Upper lobe of left lung (tissue), 6 donors: ENCODE results near the gene NIT1. TPM values are rescaled to one million over a fixed set of nuclear protein-coding genes. Genes with fewer than 3 reads are reported as not detected.

Experiments
- ATAC-seq, 2 donors: fragments of 200-7000 bp; cut with Tn5 transposase; one replicate each; pipeline ENCODE4 v1.9.1; 2022; ENCODE audit warnings: mild to moderate bottlenecking in 2 of 2, moderate library complexity in 2 of 2; ENCODE audit not compliant: low FRiP score in 2 of 2
- DNase-seq, 2 donors: peaks; one replicate each; pipeline ENCODE4 v3.0.0-alpha.2; 2019 to 2020
- H3K27ac ChIP-seq, 4 donors: fragments of 200-600 bp; sonication (generic); one replicate each; pipeline ENCODE4 v1.5.1; 2016 to 2019
- H3K27me3 ChIP-seq, 4 donors: fragments of 200-600 bp; sonication (generic); one replicate each; pipeline ENCODE4 v1.5.1; 2017 to 2019
- H3K36me3 ChIP-seq, 4 donors: fragments of 200-600 bp; sonication (generic); one replicate each; pipeline ENCODE4 v1.5.1; 2016 to 2019
- H3K4me1 ChIP-seq, 4 donors: fragments of 200-600 bp; sonication (generic); one replicate each; pipeline ENCODE4 v1.5.1; 2018 to 2019
- H3K4me3 ChIP-seq, 4 donors: fragments of 200-600 bp; sonication (generic); one replicate each; pipeline ENCODE4 v1.5.1; 2017 to 2019; ENCODE audit warnings: mild to moderate bottlenecking in 2 of 4, moderate library complexity in 1 of 4
- H3K9me3 ChIP-seq, 4 donors: fragments of 200-600 bp; sonication (generic); one replicate each; pipeline ENCODE4 v1.5.1; 2018 to 2019
- EP300 ChIP-seq, 4 donors: sonication (generic); formaldehyde crosslinking; IDR thresholded peaks; one replicate each; pipeline ENCODE4 v1.5.1; 2017; ENCODE audit warnings: antibody characterized with exemption in 4 of 4, control low read depth in 2 of 4
- POLR2A ChIP-seq, 4 donors: fragments of 450-650 bp; IDR thresholded peaks; one replicate each; pipeline ENCODE4 v1.5.1; 2016 to 2017; ENCODE audit warnings: antibody characterized with exemption in 4 of 4, mild to moderate bottlenecking in 2 of 4
- POLR2AphosphoS5 ChIP-seq, 2 donors: sonication (generic); formaldehyde crosslinking; IDR thresholded peaks; one replicate each; pipeline ENCODE4 v1.5.1; 2017; ENCODE audit warnings: antibody characterized with exemption in 2 of 2
- WGBS, 2 donors: methylation state at CpG; one replicate each; pipeline ENCODE4 v1.1.5; 2017 to 2018; 5-methylcytosine and 5-hydroxymethylcytosine counted together
- small RNA-seq, 4 donors: library from RNA; depleted of rRNA; stranded (forward); fragments of <200 nt; gene quantifications; one replicate each; pipeline ENCODE3, GENCODE V24; 2016
- total RNA-seq, 6 donors: library from RNA; depleted of rRNA in 4 of 6; stranded (reverse); fragments of >200 nt in 4 of 6; gene quantifications; one replicate each; pipeline versions ENCODE4 v1.1.0 to v1.2.1, GENCODE V29; 2016 to 2021
- TF ChIP-seq, protein P1 (sequence below), 6 experiments: fragments of 450-650 bp in 4 of 6; fragments of 200-600 bp in 2 of 6; sonication (generic) in 2 of 6; IDR thresholded peaks; one replicate each; pipeline ENCODE4 v1.5.1; 2016 to 2019; ENCODE audit warnings: antibody characterized with exemption in 6 of 6
- donor health status: DM: no; HTN: no; CAD: no; lungs with moderate emphysema.
- donor health status: DM: no; HTN: yes; CAD: no; lungs with severe emphysema.

NIT1 gene
- total RNA-seq, 6 donors from 2014 or later: 21.2 to 62.9 (median 40.7) TPM

- Histone ChIP-seq H3K27ac (peak within 1 kb of the TSS; percentile 83 to 92 (median 88)), H3K9me3 (no peaks in the 10 kb centered on the region), H3K36me3 (peaks cover 3 to 42% (median 22%) of the 10 kb centered on the region in 4 donors), H3K4me3 (peak within 1 kb of the TSS; percentile 42 to 90 (median 58)), H3K4me1 (peaks cover 15 to 34% (median 24%) of the 10 kb centered on the region in 4 donors), H3K27me3 (no peaks in the 10 kb centered on the region)
- WGBS, 2 donors: 0 to 1% methylated on average over 36 to 53 of the region's 54 CpGs
- TF ChIP-seq POLR2A (IDR thresholded peaks at IDR 0.05) (peak in 3 of 4 donors; percentile 61 to 74 (median 71)), EP300 (IDR thresholded peaks at IDR 0.05) (peak in 1 of 4 donors; percentile 13), POLR2AphosphoS5 (IDR thresholded peaks at IDR 0.05) (peak; percentile 68 to 82)
- TF ChIP-seq, protein P1, sequence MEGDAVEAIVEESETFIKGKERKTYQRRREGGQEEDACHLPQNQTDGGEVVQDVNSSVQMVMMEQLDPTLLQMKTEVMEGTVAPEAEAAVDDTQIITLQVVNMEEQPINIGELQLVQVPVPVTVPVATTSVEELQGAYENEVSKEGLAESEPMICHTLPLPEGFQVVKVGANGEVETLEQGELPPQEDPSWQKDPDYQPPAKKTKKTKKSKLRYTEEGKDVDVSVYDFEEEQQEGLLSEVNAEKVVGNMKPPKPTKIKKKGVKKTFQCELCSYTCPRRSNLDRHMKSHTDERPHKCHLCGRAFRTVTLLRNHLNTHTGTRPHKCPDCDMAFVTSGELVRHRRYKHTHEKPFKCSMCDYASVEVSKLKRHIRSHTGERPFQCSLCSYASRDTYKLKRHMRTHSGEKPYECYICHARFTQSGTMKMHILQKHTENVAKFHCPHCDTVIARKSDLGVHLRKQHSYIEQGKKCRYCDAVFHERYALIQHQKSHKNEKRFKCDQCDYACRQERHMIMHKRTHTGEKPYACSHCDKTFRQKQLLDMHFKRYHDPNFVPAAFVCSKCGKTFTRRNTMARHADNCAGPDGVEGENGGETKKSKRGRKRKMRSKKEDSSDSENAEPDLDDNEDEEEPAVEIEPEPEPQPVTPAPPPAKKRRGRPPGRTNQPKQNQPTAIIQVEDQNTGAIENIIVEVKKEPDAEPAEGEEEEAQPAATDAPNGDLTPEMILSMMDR (IDR thresholded peaks at IDR 0.05): peak in 4 of 6 experiments; percentile 32 to 43 (median 34)
- ATAC-seq (peak; percentile 98), DNase-seq (peak; percentile 89 to 97)
Observed at GRCh38 chr1:161165742-161166668, 48.1 kb downstream of the NIT1 start, which contains the start of gene PPOX. TSS of gene PPOX (plus strand) at chr1:161166426. CDS start at chr1:161166848, 422 bp downstream.

DNA sequence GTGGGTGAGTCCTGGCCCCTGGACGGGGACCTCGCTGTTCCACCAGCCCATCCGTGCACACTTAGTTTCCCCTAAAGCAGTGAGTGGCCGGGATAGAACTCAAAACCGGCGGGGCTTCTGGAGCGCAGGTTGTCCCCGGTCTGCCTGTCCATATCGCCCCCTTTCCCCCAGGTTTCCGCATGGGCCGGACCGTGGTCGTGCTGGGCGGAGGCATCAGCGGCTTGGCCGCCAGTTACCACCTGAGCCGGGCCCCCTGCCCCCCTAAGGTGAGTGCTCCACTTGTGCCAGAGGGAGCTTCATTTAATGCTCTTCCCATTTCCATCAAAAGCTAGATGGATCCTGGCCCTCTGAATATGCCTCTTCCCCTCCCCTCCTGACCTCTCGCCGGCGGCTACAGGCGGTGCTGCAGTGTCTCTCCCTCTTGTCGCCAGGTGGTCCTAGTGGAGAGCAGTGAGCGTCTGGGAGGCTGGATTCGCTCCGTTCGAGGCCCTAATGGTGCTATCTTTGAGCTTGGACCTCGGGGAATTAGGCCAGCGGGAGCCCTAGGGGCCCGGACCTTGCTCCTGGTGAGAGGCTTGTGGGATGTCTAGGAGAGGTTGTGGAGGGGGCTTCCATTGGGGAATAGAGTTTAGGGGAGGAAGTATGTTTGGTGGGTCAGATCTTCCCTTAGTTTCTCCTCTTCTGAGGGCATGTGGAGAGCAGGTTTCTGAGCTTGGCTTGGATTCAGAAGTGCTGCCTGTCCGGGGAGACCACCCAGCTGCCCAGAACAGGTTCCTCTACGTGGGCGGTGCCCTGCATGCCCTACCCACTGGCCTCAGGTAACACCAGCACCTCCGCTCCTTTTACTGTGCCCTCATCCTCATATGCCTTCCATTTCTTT is 49.0 kb downstream of the NIT1 start:
- DNase-seq (peak in 1 of 2 donors; percentile 77), ATAC-seq (no peak)
- no peaks in the 10 kb centered on the region for H3K9me3 ChIP-seq
- peak overlapping the region; percentile 42 to 90 (median 58) for H3K4me3 ChIP-seq
- H3K4me1 ChIP-seq: peaks cover 14 to 28% (median 16%) of the 10 kb centered on the region in 4 donors
- no peaks in the 10 kb centered on the region for H3K27me3 ChIP-seq
- peak overlapping the region; percentile 83 to 92 (median 88) for H3K27ac ChIP-seq
- 7 to 11% methylated on average over 21 to 33 of the region's 33 CpGs for WGBS, 2 donors
- peaks cover 8 to 50% (median 31%) of the 10 kb centered on the region in 4 donors for H3K36me3 ChIP-seq
- TF ChIP-seq POLR2A (IDR thresholded peaks at IDR 0.05) (no peak), POLR2AphosphoS5 (IDR thresholded peaks at IDR 0.05) (no peak)
- TF ChIP-seq, protein P1 (IDR thresholded peaks at IDR 0.05): no peak

- no peaks in the 10 kb centered on the region for H3K9me3 ChIP-seq
- no peak for ATAC-seq
- no peaks in the 10 kb centered on the region for H3K27me3 ChIP-seq
- H3K36me3 ChIP-seq: peaks cover 16 to 53% (median 44%) of the 10 kb centered on the region in 4 donors
- no peak overlapping the region for H3K27ac ChIP-seq
- DNase-seq: no peak
- H3K4me3 ChIP-seq: no peak overlapping the region
- 90 to 96% methylated on average over 5 to 8 of the region's 9 CpGs for WGBS, 2 donors
- TF ChIP-seq EP300 (IDR thresholded peaks at IDR 0.05): no peak
- peaks cover 17 to 34% (median 23%) of the 10 kb centered on the region in 4 donors for H3K4me1 ChIP-seq
Observed at GRCh38 chr1:161168906-161169305, 51.0 kb downstream of the NIT1 start.

Small RNAs within 50 kb of the gene (small RNA-seq; reads per million reads assigned to genes)
- gene RF01225: 0 reads per million in 4 donors

Other genes starting within 250 kb of the NIT1 start
- gene ITLN1, start 232.9 kb upstream of the NIT1 start, total RNA-seq: 10 to 100 TPM in 1 of 6 donors, 1 to 10 TPM in 4, not detected in 1; 1.2 to 28.8 (median 2.2) TPM
- gene ITLN2, start 163.3 kb upstream of the NIT1 start, total RNA-seq: 10 to 100 TPM; 21.4 to 63.8 (median 38.8) TPM
- 100 to 1,000 TPM in 5 of 6 donors, 10 to 100 TPM in 1; 99.0 to 209 (median 172) TPM for gene F11R, start 97.0 kb upstream of the NIT1 start, total RNA-seq
- 100 to 1,000 TPM in 4 of 6 donors, 10 to 100 TPM in 2; 56.2 to 170 (median 113) TPM for gene TSTD1, start 79.1 kb upstream of the NIT1 start, total RNA-seq
- 100 to 1,000 TPM in 1 of 6 donors, 10 to 100 TPM in 5; 78.2 to 151 (median 84.2) TPM for gene USF1, start 72.1 kb upstream of the NIT1 start, total RNA-seq
- 10 to 100 TPM; 26.8 to 69.9 (median 51.2) TPM for gene ARHGAP30, start 48.2 kb upstream of the NIT1 start, total RNA-seq
- 10 to 100 TPM in 4 of 6 donors, 1 to 10 TPM in 2; 5.2 to 19.9 (median 12.1) TPM for gene NECTIN4, start 28.5 kb upstream of the NIT1 start, total RNA-seq
- gene KLHDC9, start 19.7 kb upstream of the NIT1 start, total RNA-seq: 10 to 100 TPM in 1 of 6 donors, 1 to 10 TPM in 4, not detected in 1; 6.5 to 12.3 (median 7.4) TPM
- 10 to 100 TPM; 17.8 to 55.9 (median 41.4) TPM for gene PFDN2, start 68 bp upstream of the NIT1 start, total RNA-seq
- gene DEDD, start 14.6 kb downstream of the NIT1 start, total RNA-seq: 10 to 100 TPM; 26.7 to 45.1 (median 35.1) TPM
- 10 to 100 TPM; 32.5 to 95.6 (median 75.6) TPM for gene UFC1, start 35.9 kb downstream of the NIT1 start, total RNA-seq
- gene USP21, start 41.4 kb downstream of the NIT1 start, total RNA-seq: 10 to 100 TPM; 14.1 to 48.2 (median 21.8) TPM
- gene PPOX, start 48.3 kb downstream of the NIT1 start, total RNA-seq: 10 to 100 TPM; 19.5 to 48.2 (median 26.6) TPM
- gene B4GALT3, start 59.4 kb downstream of the NIT1 start, total RNA-seq: 10 to 100 TPM; 12.3 to 37.1 (median 27.2) TPM
- gene ADAMTS4, start 80.9 kb downstream of the NIT1 start, total RNA-seq: 10 to 100 TPM in 1 of 6 donors, 1 to 10 TPM in 4, under 1 TPM in 1; 0.91 to 18.6 (median 3.0) TPM
- 100 to 1,000 TPM in 2 of 6 donors, 10 to 100 TPM in 4; 65.7 to 194 (median 84.4) TPM for gene NDUFS2, start 84.3 kb downstream of the NIT1 start, total RNA-seq
- gene FCER1G, start 97.2 kb downstream of the NIT1 start, total RNA-seq: 100 to 1,000 TPM in 5 of 6 donors, 10 to 100 TPM in 1; 75.4 to 233 (median 176) TPM
- gene APOA2, start 105.5 kb downstream of the NIT1 start, total RNA-seq: 1 to 10 TPM in 2 of 6 donors, not detected in 4; 2.5 to 3.7 TPM
- gene TOMM40L, start 108.0 kb downstream of the NIT1 start, total RNA-seq: 10 to 100 TPM in 3 of 6 donors, 1 to 10 TPM in 3; 3.1 to 14.4 (median 9.9) TPM
- not detected for gene NR1I3, start 120.1 kb downstream of the NIT1 start, total RNA-seq
- 1 to 10 TPM; 1.0 to 8.1 (median 5.0) TPM for gene PCP4L1, start 140.6 kb downstream of the NIT1 start, total RNA-seq
- gene MPZ, start 191.9 kb downstream of the NIT1 start, total RNA-seq: 1 to 10 TPM; 1.5 to 6.9 (median 4.0) TPM
- gene SDHC, start 196.3 kb downstream of the NIT1 start, total RNA-seq: 100 to 1,000 TPM in 2 of 6 donors, 10 to 100 TPM in 4; 17.7 to 159 (median 66.7) TPM
- gene CFAP126, start 249.8 kb downstream of the NIT1 start, total RNA-seq: 1 to 10 TPM in 4 of 6 donors, under 1 TPM in 1, not detected in 1; 0.37 to 9.5 (median 4.0) TPM